Measurements from ENCODE around the gene CDH26.
"Not testable (repeated sequence)": the region's sequence is repeated elsewhere in the genome, so short reads cannot be mapped to it uniquely, and the experiment has no call there.

CDH26 gene

DNA sequence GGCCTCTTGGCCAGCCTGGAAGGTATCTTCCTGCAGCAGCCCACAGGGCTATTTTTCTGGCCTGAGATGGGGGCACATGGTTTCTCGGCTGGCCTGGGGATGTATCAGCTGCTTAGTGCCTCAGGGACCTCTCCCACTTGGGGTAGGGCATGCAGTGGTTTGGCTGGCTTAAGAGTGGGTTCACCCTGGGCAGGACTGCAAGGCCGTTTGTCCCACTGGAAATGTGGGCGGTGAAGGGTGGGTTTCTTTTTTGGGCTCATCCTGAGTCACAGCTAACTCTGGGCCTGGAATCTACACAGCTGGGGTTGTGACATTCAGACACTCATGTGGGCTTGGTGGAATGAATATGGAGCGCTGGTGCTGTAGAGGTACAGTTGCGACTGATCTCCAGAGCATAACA, 62.0 kb downstream of the CDH26 start:
- no peak for DNase-seq

GRCh38 chr20:60021104-60021503, 62.9 kb downstream of the CDH26 start:
- no peak for DNase-seq

GRCh38 chr20:60022849-60023248, 64.6 kb downstream of the CDH26 start:
- no peak for DNase-seq

- no peak for DNase-seq
Measured at GRCh38 chr20:60024245-60024644, 66.0 kb downstream of the CDH26 start.

DNA sequence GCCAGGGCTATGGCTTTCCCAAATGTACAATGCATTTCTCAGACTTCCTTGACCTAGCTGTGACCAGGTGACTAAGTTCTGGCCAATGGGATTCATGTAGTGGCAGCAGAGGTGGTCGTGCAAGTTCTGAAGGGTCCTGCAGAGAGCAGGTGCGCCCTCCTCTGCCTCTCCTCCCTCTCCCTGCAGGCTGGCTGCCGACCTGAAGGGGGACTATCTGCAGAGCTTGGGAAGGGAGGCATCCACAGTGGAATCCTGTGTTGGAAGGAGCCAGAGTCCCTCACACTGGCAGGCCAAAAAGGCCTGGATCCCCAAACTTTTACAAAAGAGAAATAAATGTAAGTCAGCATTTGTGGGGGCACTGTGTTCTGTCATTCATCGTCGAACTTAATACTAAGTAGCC, 66.6 kb downstream of the CDH26 start:
- no peak for DNase-seq

- DNase-seq, result no peak
Measured at GRCh38 chr20:60026010-60026409, 67.8 kb downstream of the CDH26 start.

GRCh38 chr20:60030471-60030870, 72.2 kb downstream of the CDH26 start:
- DNase-seq, result no peak

GRCh38 chr20:60031107-60031506, 72.9 kb downstream of the CDH26 start:
- no peak for DNase-seq

- no peak for DNase-seq
Measured at GRCh38 chr20:60034231-60035110, 76.2 kb downstream of the CDH26 start.

DNA sequence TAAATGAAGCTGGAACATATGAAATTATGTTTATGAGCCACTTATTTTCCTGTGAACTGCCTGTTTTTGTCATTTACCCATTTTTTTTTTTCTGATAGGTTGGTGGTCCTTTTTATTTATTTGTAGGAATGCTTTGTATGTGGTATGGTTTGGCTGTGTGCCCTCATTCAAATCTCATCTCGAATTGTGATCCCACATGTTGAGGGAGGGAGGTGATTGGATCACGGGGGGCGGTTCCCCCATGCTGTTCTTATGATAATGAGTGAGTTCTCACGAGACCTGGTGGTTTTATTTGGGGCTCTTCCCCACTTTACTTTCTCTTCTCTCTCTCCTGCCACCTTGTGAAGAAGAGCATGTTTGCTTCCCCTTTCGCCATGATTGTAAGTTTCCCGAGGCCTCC, 77.3 kb downstream of the CDH26 start:
- DNase-seq, result no peak

GRCh38 chr20:60036346-60036745, 78.1 kb downstream of the CDH26 start:
- no peak for DNase-seq

- peak; percentile 21 for DNase-seq
Measured at GRCh38 chr20:60036746-60037499, 78.7 kb downstream of the CDH26 start.

- DNase-seq, result no peak
Measured at GRCh38 chr20:60038400-60039008, 80.3 kb downstream of the CDH26 start.

DNA sequence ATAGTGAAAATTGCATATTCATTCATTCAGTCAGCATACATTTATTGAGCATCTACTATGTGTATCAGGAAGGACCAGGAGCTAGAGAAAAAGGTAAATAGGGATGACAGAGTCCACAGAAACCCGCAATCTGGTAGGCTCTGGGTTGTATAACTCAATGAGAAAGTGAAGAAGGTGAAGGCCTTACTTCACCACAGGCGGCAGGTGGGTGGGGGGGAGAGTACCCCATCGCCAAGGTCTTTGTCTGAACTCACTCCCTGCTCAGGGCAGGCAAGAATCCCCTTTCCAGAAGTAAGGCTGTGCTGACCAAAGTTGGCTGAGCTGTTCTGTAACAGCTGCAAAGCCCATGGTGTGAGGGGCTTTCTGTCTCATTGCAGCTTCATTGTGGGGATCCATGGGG, 81.3 kb downstream of the CDH26 start:
- DNase-seq, result no peak

GRCh38 chr20:60040471-60041162, 82.4 kb downstream of the CDH26 start:
- no peak for DNase-seq

DNA sequence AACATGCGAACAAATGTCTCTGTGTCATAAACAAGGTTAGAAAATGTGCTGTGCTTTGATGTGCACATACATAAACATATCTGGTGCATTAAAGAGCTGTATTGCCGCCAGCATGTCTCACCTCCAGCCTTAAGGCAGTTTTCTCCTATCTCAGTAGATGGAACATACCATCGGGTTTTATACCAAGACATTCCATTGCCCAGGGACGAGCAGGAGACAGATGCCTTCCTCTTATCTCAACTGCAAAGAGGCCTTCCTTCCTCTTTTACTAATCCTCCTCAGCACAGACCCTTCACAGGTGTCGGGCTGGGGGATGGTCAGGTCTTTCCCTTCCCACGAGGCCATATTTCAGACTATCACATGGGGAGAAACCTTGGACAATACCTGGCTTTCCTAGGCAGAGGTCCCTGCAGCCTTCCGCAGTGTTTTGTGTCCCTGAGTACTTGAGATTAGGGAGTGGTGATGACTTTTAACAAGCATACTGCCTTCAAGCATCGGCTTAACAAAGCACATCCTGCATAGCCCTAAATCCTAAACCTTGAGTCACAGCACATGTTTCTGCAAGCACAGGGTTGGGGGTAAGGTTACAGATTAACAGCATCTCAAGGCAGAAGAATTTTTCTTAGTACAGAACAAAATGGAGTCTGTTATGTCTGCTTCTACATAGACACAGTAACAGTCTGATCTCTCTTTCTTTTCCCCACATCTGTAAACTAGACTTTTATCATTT, 83.4 kb downstream of the CDH26 start:
- not testable (repeated sequence) for DNase-seq

- DNase-seq, result no peak
Measured at GRCh38 chr20:60043435-60043834, 85.2 kb downstream of the CDH26 start.

DNA sequence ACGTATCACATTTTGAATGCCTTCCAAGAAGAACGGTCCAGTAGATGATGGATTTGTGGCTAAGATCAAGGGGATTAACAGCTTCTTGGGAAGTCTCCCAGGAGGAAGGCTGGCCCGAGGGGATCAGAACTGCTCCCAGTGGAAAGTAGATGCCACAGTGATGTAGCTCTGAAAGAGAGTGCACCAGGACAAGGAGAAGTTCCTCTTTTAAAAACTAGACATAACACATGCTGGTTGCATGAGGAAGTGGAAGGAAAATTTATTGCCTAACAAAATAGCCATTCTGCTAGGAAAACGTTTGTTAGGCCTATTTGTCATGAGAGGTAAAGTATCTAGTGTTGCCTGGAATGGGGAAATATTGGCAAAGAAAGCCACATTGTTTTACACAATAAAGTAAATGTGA, 87.8 kb downstream of the CDH26 start:
- no peak for DNase-seq

GRCh38 chr20:60046436-60046835, 88.2 kb downstream of the CDH26 start:
- no peak for DNase-seq

DNA sequence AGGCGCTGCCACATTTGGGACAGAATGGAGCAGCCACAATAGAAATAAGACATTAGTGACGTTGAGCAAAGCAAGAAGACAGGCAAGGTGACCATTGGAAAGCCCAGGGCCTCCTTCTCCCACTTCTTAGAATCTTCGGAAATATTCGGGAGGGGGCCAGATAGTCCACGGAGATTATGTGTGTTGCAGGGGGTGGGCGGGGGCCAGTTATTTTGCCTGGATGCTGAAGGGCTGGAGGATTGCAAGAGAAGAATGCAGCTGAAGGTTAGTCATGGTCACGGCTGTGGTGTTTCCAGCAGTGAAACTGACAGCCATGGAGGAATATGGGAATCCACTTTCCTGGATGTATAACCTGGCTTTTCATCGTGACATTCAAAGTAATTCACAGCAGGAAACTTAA, 88.6 kb downstream of the CDH26 start:
- DNase-seq, result no peak

GRCh38 chr20:60048634-60049521, 90.7 kb downstream of the CDH26 start:
- no peak for DNase-seq

All from NCI-H1436 (cell line).